Kidney (tissue), 14 donors: ENCODE data around the gene PUDP. TPM values are rescaled to one million over a fixed set of nuclear protein-coding genes. Genes with fewer than 3 reads are reported as not detected.

Experiments used
- DNase-seq, 5 donors: peaks; one replicate each; pipeline ENCODE4 v3.0.0-alpha.2; 2013 to 2020
- FAIRE-seq: peaks from 2 replicates; lab custom pipeline; 2012; peaks lifted over from hg19 to GRCh38; lab: Jason Lieb, UNC
- H3K27ac ChIP-seq, 2 donors: one replicate each; pipeline ENCODE4 v1.7.0; 2013; ENCODE audit warnings: low read depth in 2 of 2, low read length in 2 of 2, inconsistent platforms in 1 of 2
- H3K27me3 ChIP-seq: one replicate; pipeline ENCODE4 v1.7.1; 2013; ENCODE audit warnings: low read length, inconsistent platforms; ENCODE audit not compliant: control insufficient read depth, insufficient read depth
- H3K36me3 ChIP-seq, 3 donors: one replicate each; pipeline versions ENCODE4 v1.7.0 to v1.7.1; 2013; ENCODE audit warnings: low read length in 3 of 3, control low read depth in 1 of 3, inconsistent platforms in 1 of 3; ENCODE audit not compliant: insufficient read depth in 3 of 3, control insufficient read depth in 2 of 3
- H3K4me1 ChIP-seq, 3 donors: one replicate each; pipeline versions ENCODE4 v1.7.0 to v1.7.1; 2013; ENCODE audit warnings: low read length in 3 of 3, inconsistent platforms in 1 of 3, low read depth in 1 of 3; ENCODE audit not compliant: control insufficient read depth in 2 of 3, insufficient read depth in 2 of 3
- H3K4me3 ChIP-seq, 3 donors: one replicate each; pipeline versions ENCODE4 v1.7.0 to v1.8.1; 2013; ENCODE audit warnings: low read length in 3 of 3, control low read depth in 1 of 3, inconsistent platforms in 1 of 3
- H3K9ac ChIP-seq, 3 donors: one replicate each; pipeline versions ENCODE4 v1.7.0 to v1.7.1; 2013; ENCODE audit warnings: low read length in 3 of 3, control low read depth in 1 of 3, inconsistent platforms in 1 of 3
- H3K9me3 ChIP-seq, 3 donors: one replicate each; pipeline versions ENCODE4 v1.7.0 to v1.7.1; 2013; ENCODE audit warnings: low read length in 3 of 3, control low read depth in 1 of 3, inconsistent platforms in 1 of 3; ENCODE audit not compliant: control insufficient read depth in 2 of 3, insufficient read depth in 1 of 3
- CTCF ChIP-seq: IDR thresholded peaks from 3 replicates; pipeline ENCODE4 v1.5.1; 2012; ENCODE audit warnings: mild to moderate bottlenecking, moderate library complexity, borderline replicate concordance; ENCODE audit not compliant: insufficient read depth; ENCODE audit errors: extremely low read depth
- intact Hi-C: fragments of 100-400 bp; cut with DNase I; formaldehyde crosslinking; loops from one replicate; pipeline ENCODE4 v1.11.1; 2022
- polyA plus RNA-seq: library from polyadenylated mRNA; stranded (reverse); fragments of 350-450 nt; fragmentation: Illumina TruSeq; extraction: RNeasy Lipid Tissue Mini Kit (QIAGEN cat#74804); gene quantifications from one replicate; pipeline ENCODE4 v1.2.3, GENCODE V29; 2014; ENCODE audit warnings: low read depth, low replicate concordance; ENCODE audit not compliant: insufficient read depth
- total RNA-seq: library from RNA; stranded (reverse); fragmentation: NEBNext Ultra II Directional; extraction: Animal tissue kit (Norgen Biotek cat#: 25700); gene quantifications from one replicate; pipeline ENCODE4 v1.2.1, GENCODE V29; 2021
- donor health status: control.
- donor health status: control.
- donor health status: control.
- donor health status: control.
- donor health status: control.
- donor health status: DM: yes; HTN: yes; CAD: no.
- donor health status: Normal renal cell carcinoma (clear cell type).

PUDP gene
- total and polyA plus RNA-seq, 2 donors from 2014 or later: 17.4 to 31.0 TPM

- Histone ChIP-seq H3K36me3 (no peaks in the 10 kb centered on the region), H3K4me3 (no peak overlapping the region), H3K9me3 (no peaks in the 10 kb centered on the region), H3K27ac (no peak overlapping the region), H3K9ac (no peak overlapping the region), H3K4me1 (no peaks in the 10 kb centered on the region), H3K27me3 (no peaks in the 10 kb centered on the region)
- no peak for TF ChIP-seq CTCF
- intact Hi-C loops: no loop called here
- DNase-seq: no peak
- no peak for FAIRE-seq
Measured at GRCh38 chrX:7065473-7065872, 82.5 kb downstream of the PUDP start.

- H3K36me3 ChIP-seq: no peaks in the 10 kb centered on the region
- no peak overlapping the region for H3K9ac ChIP-seq
- FAIRE-seq: no peak
- H3K27ac ChIP-seq: no peak overlapping the region
- no peaks in the 10 kb centered on the region for H3K27me3 ChIP-seq
- no peaks in the 10 kb centered on the region for H3K4me1 ChIP-seq
- H3K4me3 ChIP-seq: no peak overlapping the region
- intact Hi-C loops: no loop called here
- DNase-seq: no peak
- TF ChIP-seq CTCF: no peak
- H3K9me3 ChIP-seq: no peaks in the 10 kb centered on the region
Measured at GRCh38 chrX:7062903-7063302, 85.0 kb downstream of the PUDP start.

GRCh38 chrX:7062276-7062675 lies 85.7 kb downstream of the PUDP start:
- H3K9me3 ChIP-seq: no peaks in the 10 kb centered on the region
- no peak overlapping the region for H3K4me3 ChIP-seq
- no peak for FAIRE-seq
- no peaks in the 10 kb centered on the region for H3K4me1 ChIP-seq
- H3K27ac ChIP-seq: no peak overlapping the region
- DNase-seq: no peak
- no peaks in the 10 kb centered on the region for H3K36me3 ChIP-seq
- no peak for TF ChIP-seq CTCF
- intact Hi-C loops: no loop called here
- H3K9ac ChIP-seq: no peak overlapping the region
- no peaks in the 10 kb centered on the region for H3K27me3 ChIP-seq

- H3K9ac ChIP-seq: no peak overlapping the region
- no peaks in the 10 kb centered on the region for H3K9me3 ChIP-seq
- FAIRE-seq: no peak
Measured at GRCh38 chrX:7061429-7061828, 86.5 kb downstream of the PUDP start.

More at GRCh38 chrX:7061429-7061828, 86.5 kb downstream of the PUDP start:
- Histone ChIP-seq H3K36me3 (peaks cover 0 to 4% (median 0%) of the 10 kb centered on the region in 3 donors), H3K4me3 (no peak overlapping the region), H3K4me1 (no peaks in the 10 kb centered on the region), H3K27me3 (no peaks in the 10 kb centered on the region), H3K27ac (no peak overlapping the region)
- DNase-seq: no peak
- intact Hi-C loops: no loop called here
- no peak for TF ChIP-seq CTCF
